Measurements from ENCODE around the gene ACP7.
"Not testable (repeated sequence)": the region's sequence is repeated elsewhere in the genome, so short reads cannot be mapped to it uniquely, and the experiment has no call there.

The ACP7 gene

GRCh38 chr19:39142630-39143029 lies 58.5 kb downstream of the ACP7 start:
- H3K4me1 ChIP-seq (ENCODE audit: insufficient read depth, low read length, severe bottlenecking), result no peaks in the 10 kb centered on the region
- no peak overlapping the region for H3K9ac ChIP-seq (ENCODE audit: low read length)
- no peak overlapping the region for H2AFZ ChIP-seq (ENCODE audit: low read length)
- TF ChIP-seq CTCF (IDR thresholded peaks at IDR 0.05; ENCODE audit: low read length) (no peak), EZH2 (IDR thresholded peaks at IDR 0.05; ENCODE audit: borderline replicate concordance, low read length) (no peak)
- H3F3A ChIP-seq (ENCODE audit: insufficient read depth, low read length), result no peaks in the 10 kb centered on the region
- no peaks in the 10 kb centered on the region for H3K27me3 ChIP-seq (ENCODE audit: insufficient read depth, low read length)
- no peak overlapping the region for H3K27ac ChIP-seq (ENCODE audit: low read depth, low read length, poor library complexity, severe bottlenecking)
- no peak overlapping the region for H3K4me3 ChIP-seq (ENCODE audit: low read depth, low read length, poor library complexity, severe bottlenecking)
- H3K79me2 ChIP-seq (ENCODE audit: insufficient read depth, low read length), result no peaks in the 10 kb centered on the region
- no peaks in the 10 kb centered on the region for H3K9me3 ChIP-seq (ENCODE audit: low read length)
- no peak overlapping the region for H3K4me2 ChIP-seq (ENCODE audit: low read length)
- H3K9me2 ChIP-seq (ENCODE audit: low read depth, low read length), result no peaks in the 10 kb centered on the region
- no peaks in the 10 kb centered on the region for H3K36me3 ChIP-seq (ENCODE audit: insufficient read depth, low read length)
- H4K20me1 ChIP-seq (ENCODE audit: insufficient read depth, low read length), result no peaks in the 10 kb centered on the region

- H3K9me3 ChIP-seq (ENCODE audit: low read length); H3F3A ChIP-seq (ENCODE audit: insufficient read depth, low read length); H4K20me1 ChIP-seq (ENCODE audit: insufficient read depth, low read length); H3K27ac ChIP-seq (ENCODE audit: low read depth, low read length, poor library complexity, severe bottlenecking); H3K4me1 ChIP-seq (ENCODE audit: insufficient read depth, low read length, severe bottlenecking); H3K79me2 ChIP-seq (ENCODE audit: insufficient read depth, low read length); H3K4me2 ChIP-seq (ENCODE audit: low read length); H2AFZ ChIP-seq (ENCODE audit: low read length); H3K4me3 ChIP-seq (ENCODE audit: low read depth, low read length, poor library complexity, severe bottlenecking); H3K9ac ChIP-seq (ENCODE audit: low read length); H3K27me3 ChIP-seq (ENCODE audit: insufficient read depth, low read length); H3K36me3 ChIP-seq (ENCODE audit: insufficient read depth, low read length); H3K9me2 ChIP-seq (ENCODE audit: low read depth, low read length): not testable (repeated sequence)
Observed at GRCh38 chr19:39143757-39144289, 59.7 kb downstream of the ACP7 start.

- Histone ChIP-seq H3F3A (ENCODE audit: insufficient read depth, low read length) (no peaks in the 10 kb centered on the region), H3K27ac (ENCODE audit: low read depth, low read length, poor library complexity, severe bottlenecking) (no peak overlapping the region), H3K9me2 (ENCODE audit: low read depth, low read length) (no peaks in the 10 kb centered on the region), H2AFZ (ENCODE audit: low read length) (no peak overlapping the region), H3K4me2 (ENCODE audit: low read length) (no peak overlapping the region), H3K4me1 (ENCODE audit: insufficient read depth, low read length, severe bottlenecking) (no peaks in the 10 kb centered on the region), H3K4me3 (ENCODE audit: low read depth, low read length, poor library complexity, severe bottlenecking) (no peak overlapping the region), H3K27me3 (ENCODE audit: insufficient read depth, low read length) (no peaks in the 10 kb centered on the region), H3K9me3 (ENCODE audit: low read length) (no peaks in the 10 kb centered on the region), H4K20me1 (ENCODE audit: insufficient read depth, low read length) (no peaks in the 10 kb centered on the region), H3K9ac (ENCODE audit: low read length) (no peak overlapping the region), H3K36me3 (ENCODE audit: insufficient read depth, low read length) (0 out of 2 replicates have a peak, but pooled peaks cover 6% of the 10 kb centered on the region), H3K79me2 (ENCODE audit: insufficient read depth, low read length) (no peaks in the 10 kb centered on the region)
- TF ChIP-seq EZH2 (IDR thresholded peaks at IDR 0.05; ENCODE audit: borderline replicate concordance, low read length), result no peak
- no peak for TF ChIP-seq CTCF (IDR thresholded peaks at IDR 0.05; ENCODE audit: low read length)
Observed at GRCh38 chr19:39144290-39145071, 60.3 kb downstream of the ACP7 start.

Measured in OCI-LY1 (cell line).